Measurements from ENCODE around the gene ERICH3.

DNA sequence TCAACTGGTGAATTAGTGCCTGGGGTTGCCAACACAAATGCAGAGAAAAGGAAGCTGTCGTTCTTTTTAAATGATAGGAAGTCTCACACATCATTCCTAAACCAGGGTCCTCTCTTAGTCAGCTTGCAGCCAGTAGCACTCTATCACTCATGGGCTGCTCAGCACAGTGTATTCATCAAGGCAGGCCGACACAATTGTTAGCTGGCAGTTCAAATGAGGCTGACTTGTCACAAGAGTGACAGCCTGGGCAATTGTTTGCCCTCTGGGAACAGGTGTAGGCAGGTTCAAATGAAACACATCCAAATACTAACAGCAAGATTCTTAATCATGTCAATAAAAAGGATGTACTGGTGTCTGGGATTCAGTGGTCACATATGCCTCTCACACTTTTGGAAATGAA is 76.9 kb downstream of the ERICH3 start:
- no peak for TF ChIP-seq POLR2A (IDR thresholded peaks at IDR 0.05)
- no peak for TF ChIP-seq CTCF (IDR thresholded peaks at IDR 0.05)
